SK-N-MC (cell line): Measurements from ENCODE around the gene ZDHHC13.

ENCODE experiments used
- EZH2 ChIP-seq: fragments of 200-600 bp; sonication (generic); IDR thresholded peaks from one replicate; pipeline ENCODE4 v1.6.1; 2017; ENCODE audit warnings: antibody characterized with exemption
- FOXP2 ChIP-seq: optimal IDR thresholded peaks from 2 replicates; pipeline ENCODE3; 2011; ENCODE audit warnings: mild to moderate bottlenecking, moderate library complexity; ENCODE audit not compliant: insufficient read depth; ENCODE audit errors: extremely low read length, control extremely low read depth
- POLR2AphosphoS5 ChIP-seq: IDR thresholded peaks from 2 replicates; pipeline ENCODE4 v1.6.1; 2012; ENCODE audit warnings: mild to moderate bottlenecking, low read depth, low read length, borderline replicate concordance

- TF ChIP-seq EZH2 (no peak), POLR2AphosphoS5 (no peak), FOXP2 (no peak)
These were observed 25.6 kb upstream of the ZDHHC13 start for GRCh38 chr11:19091366-19091765.
